Stimulated activated CD4-positive, alpha-beta T cell treated with anti-CD3 and anti-CD28 coated beads, Interleukin-12 subunit alpha, Interleukin-12 subunit beta, amount 100 ng/mL, for 48 hours (primary cell): ENCODE data around the gene LCE1F.

Source experiments
- DNase-seq, 3 donors: peaks; one replicate each; pipeline ENCODE4 v3.0.0-alpha.2; 2020; ENCODE audit warnings: low read depth in 2 of 3, low spot score in 1 of 3

The LCE1F gene, protein sequence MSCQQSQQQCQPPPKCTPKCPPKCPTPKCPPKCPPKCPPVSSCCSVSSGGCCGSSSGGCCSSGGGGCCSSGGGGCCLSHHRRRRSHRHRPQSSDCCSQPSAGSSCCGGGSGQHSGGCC

DNA sequence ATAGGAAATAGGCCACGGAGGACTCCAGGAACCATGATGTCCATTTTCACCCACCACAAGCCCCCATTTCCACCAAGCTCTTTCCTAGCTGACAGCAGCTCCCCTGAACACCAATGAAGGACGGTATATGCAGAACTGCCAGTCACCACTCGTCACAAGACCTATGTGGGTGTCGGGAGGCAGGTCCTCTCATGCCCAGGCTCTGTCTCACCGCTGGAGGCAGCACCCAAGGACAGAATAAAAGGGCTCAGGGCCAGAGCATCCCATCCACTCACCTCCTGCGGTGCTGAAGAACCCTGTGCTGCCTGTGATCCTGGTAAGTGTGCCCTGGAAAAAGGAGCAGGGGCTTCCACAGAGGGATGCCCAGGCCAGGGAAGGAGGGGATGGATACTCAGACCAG is at the start of gene LCE1F:
TSS of gene LCE1F (plus strand) at position 266 of the 400 bp plus-strand sequence. CDS start 1,232 bp downstream, outside the sequence.
- DNase-seq = no peak

DNA sequence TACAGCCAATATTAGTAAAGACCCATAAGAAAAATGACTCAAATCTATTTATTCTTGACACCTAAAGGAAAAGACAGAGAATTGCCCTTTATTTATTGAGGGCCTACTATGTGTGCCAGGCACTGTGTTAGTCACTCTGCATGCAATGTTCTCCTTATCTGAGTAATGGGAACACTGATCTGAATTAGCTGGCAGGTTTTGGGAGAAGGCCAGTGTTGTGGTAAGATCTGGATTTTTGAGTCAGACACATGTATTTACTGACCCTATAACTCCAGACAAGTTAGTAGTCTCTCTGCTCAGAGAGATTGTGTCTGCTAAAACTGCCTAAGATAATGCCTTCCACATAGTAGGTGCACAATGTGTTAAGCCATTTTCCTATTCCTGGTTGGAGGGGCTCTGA is 49.7 kb upstream of the LCE1F start:
- no peak for DNase-seq

DNA sequence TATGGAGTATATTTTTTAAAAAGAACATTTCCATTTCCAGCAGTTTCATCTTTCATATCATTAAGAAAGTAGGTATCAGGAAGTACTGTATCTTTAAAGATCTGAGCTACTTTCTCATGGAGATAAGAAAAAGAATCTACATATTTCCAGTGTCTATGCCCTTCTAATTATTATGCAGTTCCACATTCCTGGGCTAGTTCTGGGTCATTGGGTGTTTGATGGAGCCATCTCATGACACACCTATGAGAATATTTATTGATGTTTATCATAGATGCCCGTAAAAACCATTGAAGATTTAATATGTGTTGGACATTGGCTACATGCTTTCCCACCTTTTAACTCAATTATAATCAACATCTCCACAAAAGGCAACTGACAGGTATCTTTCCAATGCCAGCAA is 46.0 kb upstream of the LCE1F start:
- DNase-seq = no peak

DNA sequence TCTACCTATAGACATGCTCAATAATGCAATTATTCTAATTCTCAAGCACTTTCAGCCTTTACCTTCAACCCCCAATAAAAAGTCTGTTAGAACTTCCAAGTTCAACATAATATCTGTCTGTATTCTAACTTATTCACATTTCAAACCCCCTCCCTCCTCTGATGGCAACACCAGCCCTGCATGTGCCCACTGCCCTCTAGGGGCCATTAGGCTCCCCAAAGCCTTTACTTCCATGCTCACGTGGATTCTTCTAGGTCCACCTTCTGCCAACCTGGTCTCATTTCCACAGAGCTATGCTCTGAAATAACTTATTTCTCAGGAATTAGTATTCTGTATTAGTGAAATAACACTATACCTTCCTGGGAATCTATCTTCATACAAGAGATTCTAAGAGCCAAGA is 39.3 kb upstream of the LCE1F start:
- DNase-seq = no peak

DNA sequence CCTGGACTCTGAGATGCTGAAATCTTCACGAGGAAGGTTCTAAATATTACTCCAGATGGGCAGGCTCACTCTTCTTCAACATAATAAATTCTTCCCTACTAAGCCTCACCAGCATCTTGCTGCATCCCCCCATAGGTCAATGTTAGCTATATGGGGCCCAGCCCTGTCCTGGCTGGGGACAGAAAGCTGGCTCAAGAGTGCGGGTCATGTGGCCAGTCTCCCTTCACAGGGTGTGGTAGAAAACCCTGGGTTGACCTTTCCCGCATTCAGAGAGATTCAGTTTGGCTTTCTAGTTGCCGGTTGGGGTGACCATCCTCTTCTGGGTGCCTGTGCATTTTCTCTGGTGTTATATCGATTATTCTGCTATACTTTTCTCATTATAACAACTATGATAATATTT is 36.9 kb upstream of the LCE1F start:
- no peak for DNase-seq

DNA sequence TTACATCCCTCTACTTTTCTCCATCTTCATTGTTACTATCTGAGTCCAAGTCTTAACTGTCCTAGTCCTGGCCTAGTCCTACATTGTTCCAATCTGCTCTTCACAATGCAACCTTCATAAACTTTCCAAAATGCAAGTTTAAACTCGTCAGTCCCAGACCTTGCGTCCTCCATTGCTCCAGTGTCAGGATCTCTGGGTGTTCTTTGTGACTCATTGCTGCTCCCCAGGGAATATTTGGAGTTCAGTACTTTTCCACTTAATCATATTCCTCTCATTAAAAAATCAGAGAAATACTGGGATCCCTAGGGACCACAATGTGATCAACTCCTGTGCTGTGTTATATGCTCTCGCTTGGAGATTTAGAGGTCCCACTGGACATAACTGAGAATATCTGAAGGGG is 35.1 kb upstream of the LCE1F start:
- no peak for DNase-seq

DNA sequence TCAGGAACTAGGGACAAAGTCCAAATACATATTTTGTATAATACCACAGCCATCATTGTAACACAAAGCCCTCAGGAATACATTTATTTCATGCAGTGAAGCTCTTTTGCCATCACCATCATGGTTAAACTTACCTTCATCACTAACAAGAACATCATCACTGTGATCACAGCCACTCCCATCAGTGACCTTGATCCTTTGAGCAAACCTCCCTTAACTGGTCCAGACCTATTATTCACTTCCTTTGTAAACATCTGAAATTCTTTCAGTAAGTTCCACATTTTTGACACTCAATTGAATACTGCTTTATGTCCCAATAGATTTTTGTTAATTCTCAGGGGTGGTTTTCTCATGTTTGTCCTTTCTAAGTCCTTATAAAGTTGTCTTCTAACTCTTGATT is 33.3 kb upstream of the LCE1F start:
- DNase-seq = no peak

DNA sequence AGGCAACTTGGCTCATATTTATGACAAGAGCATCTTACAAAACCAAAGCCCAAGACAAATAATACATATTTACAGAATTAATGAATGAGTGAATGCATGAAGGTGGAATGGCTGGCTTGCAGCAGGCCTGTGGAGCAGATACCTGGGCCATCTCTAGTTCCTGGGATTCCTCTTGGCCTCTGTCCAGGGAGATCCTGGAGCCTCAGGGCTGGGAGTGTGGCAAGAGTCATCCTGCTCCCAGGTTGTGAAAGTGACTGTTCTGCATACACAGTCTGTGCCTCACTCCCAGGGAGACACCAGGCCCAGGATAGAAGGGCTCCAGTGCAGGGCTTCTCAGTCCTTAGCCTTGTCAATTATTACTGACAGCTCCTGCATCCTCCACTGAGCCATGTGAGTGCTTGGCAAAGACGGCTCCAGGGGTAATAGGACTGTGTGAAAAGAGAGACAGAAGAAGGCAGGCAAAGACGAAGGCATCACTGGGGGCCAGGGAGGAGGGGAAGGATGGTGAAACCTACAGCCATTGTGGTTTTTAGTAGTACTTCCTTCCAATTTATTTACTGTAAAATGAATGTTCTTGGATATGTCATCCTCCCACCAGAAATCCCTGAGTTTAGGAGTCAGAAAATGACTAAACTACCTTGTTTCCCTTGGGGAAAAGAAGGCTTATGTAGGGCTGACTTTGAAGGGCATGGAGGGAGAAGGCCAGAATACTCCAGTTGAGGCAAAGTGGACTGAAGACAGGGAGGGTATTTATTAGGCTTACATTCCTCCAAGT is 31.4 kb upstream of the LCE1F start:
- no peak for DNase-seq

DNA sequence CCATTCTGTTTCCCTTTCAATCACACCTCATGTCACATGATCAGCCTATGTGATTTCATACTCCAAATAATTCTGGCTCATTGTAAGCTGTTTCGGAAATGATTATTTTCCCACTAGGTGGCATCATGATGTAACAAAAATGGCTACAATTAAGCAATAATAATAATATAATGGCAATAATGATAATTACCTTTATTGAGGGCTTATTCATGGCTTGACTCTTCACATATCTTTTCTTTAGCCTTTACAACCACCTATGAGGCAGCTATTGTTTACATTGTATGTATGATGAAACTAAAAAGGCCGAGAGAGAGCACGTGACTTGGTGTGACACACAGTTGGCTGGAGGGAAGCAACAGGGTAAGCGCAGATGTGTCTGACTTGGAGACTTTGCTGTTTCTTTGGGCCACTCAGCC is 29.6 kb upstream of the LCE1F start:
- no peak for DNase-seq

DNA sequence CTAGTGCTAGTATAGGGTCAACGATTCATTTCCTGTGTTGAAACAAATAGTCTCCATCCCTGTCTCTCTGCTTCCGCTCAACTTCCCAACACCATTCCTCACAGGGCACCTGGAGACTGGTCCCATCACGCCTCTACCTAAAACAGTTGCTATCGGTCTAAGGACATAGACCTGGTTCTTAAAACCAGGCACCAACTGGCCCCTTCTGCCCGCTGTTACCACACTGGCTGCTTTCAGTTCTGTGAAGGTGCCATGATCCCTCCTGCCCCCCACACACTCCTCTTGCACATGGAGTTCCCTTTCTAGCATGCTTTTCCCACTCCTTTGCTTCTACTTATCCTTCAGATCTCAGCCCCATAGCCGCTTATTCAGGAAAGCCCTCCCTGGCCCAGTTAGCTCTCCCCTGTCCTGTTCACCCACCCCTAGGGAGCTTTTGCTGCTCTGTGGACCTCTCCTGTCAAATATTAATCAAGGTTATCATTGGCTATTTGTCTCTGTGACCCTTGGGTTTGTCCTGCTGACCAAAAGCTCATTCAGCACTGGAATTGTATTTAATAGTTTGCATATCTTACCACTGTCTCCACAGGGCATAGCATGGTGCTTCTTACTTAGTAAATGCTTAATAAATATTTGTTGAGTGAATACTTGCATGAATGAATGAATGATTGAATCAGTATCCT is 29.0 kb upstream of the LCE1F start:
- DNase-seq = no peak

DNA sequence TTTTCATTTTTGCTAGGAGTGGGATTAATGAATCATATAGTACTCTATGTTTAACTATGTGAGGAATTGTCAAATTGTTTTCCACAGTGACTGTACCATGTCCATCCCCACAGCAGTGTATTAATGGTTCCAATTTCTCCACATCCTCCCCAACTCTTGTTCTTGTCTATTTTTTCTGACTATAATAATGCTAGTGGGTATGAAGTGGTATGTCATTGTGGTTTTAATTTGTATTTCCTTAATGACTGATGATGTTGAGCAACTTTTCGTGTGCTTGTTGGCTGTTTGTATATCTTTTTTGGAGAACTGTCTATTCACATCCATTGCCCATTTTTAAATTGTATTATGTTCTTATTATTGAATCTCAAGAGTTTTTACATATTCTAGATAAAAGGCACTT is 27.1 kb upstream of the LCE1F start:
- no peak for DNase-seq

DNA sequence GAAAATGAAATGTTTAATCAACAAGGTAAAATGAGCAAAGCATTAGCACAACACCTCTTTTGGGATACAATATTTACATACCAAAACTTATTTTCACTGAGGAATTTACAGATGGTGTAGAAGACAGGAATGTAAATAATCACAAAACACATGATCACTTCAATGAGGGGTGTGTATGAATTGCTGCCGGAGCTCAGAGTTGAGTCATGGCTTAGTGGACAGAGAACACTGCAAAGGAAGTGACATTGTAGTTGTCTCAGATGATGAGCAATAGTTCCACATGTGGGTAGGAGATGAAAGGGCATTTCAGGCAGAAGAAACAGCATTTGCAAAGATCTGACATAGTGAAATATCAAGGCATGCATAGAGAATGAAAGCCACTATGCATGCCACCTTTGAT is 22.7 kb upstream of the LCE1F start:
- DNase-seq = no peak

DNA sequence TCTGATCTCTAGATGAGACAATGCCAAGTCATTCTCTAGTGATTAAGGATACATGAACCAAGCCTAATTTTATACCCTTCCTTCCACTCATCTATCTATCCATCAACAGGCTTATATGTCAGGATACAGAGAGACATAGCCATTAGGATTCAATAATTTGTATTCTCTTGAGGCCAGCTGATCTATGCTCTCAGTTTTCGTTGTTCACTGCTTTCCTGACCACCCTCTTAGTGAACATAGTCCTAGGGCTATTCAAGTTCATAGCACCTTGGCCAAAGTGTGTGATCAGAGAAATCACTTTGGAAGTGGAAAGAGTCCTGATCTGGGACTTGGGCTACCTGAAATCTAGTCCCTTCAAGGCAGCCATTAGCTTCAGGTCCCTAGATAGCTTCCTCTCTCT is 21.4 kb upstream of the LCE1F start:
- no peak for DNase-seq

DNA sequence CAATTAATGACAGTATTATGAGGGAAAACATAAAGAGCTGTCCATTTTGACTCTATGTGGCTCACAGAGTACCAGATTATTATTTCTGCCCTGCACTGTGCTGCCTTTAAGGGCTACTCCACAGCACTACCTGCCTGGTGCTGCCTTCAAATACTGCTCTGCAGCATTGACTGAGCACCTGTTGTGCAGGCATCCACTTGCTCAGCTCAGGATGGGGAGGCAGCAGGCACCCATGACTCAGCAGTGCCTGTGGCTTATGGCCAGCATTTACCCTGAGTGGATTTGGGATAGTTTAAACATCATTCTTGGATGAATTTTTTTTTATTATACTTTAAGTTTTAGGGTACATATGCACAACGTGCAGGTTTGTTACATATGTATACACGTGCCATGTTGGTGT is 18.1 kb upstream of the LCE1F start:
- DNase-seq = no peak

DNA sequence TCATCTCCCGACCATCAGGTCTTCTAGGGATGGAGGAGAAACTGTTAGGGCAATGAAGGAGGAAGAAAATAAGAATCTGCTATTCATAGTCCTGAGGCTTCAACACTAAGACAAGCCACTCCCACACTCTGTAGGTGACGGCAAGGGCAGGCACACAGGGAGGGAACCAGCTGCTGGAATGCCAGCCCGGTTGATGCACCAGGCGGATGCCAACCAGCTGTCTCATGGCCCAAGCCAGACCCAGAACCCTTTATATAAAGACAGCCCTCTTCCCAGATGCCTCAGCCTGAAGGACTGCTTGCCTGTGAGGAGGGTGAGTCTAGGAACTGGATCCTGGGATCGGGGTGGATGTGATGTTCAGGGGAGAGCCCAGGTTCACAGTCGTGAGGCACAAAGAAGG is 17.2 kb upstream of the LCE1F start, which contains the start of gene KPRP:
TSS of gene KPRP (plus strand) at position 279 of the 400 bp plus-strand sequence. CDS start 1,564 bp downstream, outside the sequence.
- DNase-seq = no peak

DNA sequence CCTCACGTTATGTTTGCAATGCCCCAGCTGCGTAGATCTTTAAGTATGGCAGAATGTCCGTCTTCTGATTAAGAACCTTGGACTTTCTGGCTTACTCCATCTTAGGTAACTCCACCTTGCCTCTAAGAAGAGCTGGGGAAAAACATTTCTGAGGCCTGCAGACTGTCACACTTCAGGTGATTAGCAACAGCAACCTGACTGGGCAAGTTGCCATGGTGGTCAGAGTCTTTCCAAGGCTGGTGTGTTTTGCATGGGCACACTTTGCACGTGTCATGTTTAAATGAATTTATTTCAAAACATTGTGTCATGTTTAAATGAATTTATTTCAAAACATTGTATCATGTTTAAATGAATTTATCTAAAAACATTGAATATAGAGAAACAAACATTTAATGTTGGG is 16.3 kb upstream of the LCE1F start:
- DNase-seq = no peak

DNA sequence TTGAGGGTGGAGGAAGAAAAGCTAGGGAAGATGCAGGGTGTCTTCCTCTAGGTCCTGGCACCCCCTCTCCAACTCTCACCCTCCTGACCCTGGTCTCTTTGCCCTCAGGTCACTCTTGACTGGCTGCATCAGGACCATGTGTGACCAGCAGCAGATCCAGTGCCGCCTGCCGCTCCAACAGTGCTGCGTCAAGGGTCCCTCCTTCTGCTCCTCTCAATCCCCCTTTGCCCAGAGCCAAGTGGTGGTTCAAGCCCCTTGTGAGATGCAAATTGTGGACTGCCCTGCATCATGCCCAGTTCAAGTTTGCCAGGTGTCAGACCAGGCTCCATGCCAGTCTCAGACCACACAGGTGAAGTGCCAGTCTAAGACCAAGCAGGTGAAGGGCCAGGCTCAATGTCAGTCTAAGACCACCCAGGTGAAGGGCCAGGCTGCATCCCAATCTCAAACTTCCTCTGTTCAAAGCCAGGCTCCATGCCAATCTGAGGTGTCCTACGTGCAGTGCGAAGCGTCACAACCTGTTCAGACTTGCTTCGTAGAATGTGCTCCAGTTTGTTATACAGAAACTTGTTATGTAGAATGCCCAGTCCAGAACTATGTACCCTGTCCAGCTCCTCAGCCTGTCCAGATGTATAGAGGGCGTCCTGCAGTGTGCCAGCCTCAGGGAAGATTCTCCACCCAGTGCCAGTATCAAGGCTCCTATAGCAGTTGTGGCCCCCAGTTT is 15.3 kb upstream of the LCE1F start:
- no peak for DNase-seq

DNA sequence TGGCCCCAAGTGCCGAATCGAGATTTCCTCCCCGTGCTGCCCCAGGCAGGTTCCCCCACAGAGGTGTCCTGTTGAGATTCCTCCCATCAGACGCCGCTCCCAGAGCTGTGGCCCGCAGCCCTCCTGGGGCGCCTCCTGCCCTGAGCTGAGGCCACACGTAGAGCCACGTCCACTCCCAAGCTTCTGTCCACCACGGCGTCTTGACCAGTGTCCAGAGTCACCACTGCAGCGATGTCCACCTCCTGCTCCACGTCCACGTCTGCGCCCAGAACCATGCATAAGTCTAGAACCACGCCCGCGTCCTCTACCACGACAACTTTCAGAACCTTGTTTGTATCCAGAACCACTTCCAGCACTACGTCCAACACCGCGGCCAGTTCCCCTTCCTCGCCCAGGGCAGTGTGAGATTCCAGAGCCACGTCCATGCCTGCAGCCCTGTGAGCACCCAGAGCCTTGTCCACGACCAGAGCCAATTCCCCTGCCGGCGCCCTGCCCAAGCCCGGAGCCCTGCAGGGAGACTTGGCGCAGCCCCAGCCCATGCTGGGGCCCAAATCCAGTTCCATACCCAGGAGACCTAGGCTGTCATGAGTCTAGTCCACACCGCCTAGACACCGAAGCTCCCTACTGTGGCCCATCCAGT is 14.3 kb upstream of the LCE1F start:
- DNase-seq = no peak

DNA sequence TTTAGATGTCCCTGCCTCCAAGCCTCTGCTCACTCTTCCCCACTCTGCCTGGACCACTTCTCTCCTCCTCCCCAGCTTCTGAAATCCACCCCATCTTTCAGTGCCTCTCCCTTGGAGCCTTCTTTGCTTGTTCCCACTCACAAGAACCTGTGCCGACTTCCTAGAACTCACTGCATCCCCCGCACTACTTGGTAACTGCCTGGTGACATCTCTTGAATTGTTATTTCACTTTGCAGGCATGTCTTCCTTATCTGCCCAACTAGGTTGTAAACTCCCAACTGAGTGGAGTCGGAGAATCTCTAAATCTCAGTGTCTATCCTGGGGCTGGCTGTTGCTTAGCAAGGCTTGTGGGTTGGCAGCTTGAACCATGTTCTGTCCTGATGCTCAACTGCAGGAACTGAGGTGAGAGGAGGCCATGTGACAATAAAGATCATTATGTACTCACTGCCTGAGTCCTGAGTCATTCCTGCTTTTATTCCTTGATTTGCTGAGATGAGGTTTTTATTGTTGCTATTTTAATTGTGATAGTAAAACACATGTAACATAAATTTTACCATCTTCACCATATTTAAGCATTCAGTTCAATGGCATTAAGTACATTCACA is 13.2 kb upstream of the LCE1F start:
- DNase-seq = no peak

DNA sequence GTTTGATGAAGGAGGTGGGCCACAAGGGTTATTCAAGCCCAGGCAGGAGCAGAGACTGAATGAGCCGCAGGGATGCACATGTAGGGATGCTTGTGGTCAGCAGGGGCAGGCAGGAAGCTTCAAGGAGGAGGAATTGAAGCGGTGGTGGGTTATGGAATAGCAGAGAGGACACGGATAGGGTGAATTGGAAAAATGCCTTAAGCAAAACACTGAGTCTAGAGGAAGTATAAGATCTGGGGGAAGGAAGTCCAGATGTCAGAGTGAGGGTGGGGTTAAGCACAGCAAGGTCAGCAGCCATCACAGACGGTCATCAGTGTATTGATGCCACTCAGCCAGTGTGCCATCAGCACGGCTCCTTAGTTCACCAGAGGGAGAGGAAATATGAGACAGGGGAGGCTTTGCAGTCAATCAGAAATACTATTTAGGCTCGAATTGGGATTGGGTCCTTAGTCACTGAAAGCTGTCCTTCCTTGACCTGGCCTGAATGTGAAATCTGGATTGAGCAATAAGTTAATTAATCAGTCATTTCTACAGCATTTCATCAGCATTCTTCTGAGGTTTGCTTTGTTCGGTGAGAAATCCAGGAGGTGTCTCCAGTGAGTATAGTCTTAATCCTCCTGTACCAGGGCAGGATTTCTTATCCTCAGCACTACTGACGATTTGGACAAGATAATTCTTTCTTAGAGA is 6.0 kb upstream of the LCE1F start:
- no peak for DNase-seq
